Caco-2 (cell line): ENCODE data around the gene MIF4GD. TPM values are rescaled to one million over a fixed set of nuclear protein-coding genes. Genes with fewer than 3 reads are reported as not detected.

Source experiments
- BruUV-seq: library from RNA; stranded (reverse); fragments of 400-500 nt; replicated peaks from 2 replicates; lab custom pipeline; 2021; lab: Mats Ljungman, UMichigan
- CTCF ChIA-PET: fragments of 300-600 bp; sonication (Branson Sonifier 250); formaldehyde crosslinking; loops from one replicate; lab custom pipeline; 2022; ENCODE audit warnings: antibody characterized with exemption; lab: Charles Lee
- POLR2A ChIA-PET: fragments of 300-600 bp; sonication (Branson Sonifier 250); formaldehyde crosslinking; loops from one replicate; lab custom pipeline; 2022; ENCODE audit warnings: antibody characterized with exemption; lab: Charles Lee
- DNase-seq, 2 experiments: peaks; one replicate each; pipeline versions ENCODE4 v3.0.0 to v3.0.0-alpha.2; 2020 to 2022
- H3K27me3 ChIP-seq: replicated peaks from 2 replicates; pipeline ENCODE4 v1.6.0; 2011; ENCODE audit warnings: low read length; ENCODE audit not compliant: control insufficient read depth, insufficient read depth
- H3K36me3 ChIP-seq: 2 replicates; pipeline ENCODE4 v1.5.1; 2011; ENCODE audit warnings: low read length; ENCODE audit not compliant: control insufficient read depth, insufficient read depth
- H3K4me1 ChIP-seq: fragments of 250-450 bp; sonication (Bioruptor Pico); 2 replicates; pipeline ENCODE4 v1.5.1; 2020; ENCODE audit warnings: mild to moderate bottlenecking
- H3K4me3 ChIP-seq: 2 replicates; pipeline ENCODE4 v1.5.1; 2011; ENCODE audit warnings: low read depth, mild to moderate bottlenecking, control low read depth, low read length
- H3K9me3 ChIP-seq: fragments of 250-450 bp; sonication (Bioruptor Pico); 2 replicates; pipeline ENCODE4 v1.5.1; 2020; ENCODE audit warnings: mild to moderate bottlenecking, moderate library complexity
- H3K27ac Mint-ChIP-seq: one replicate; pipeline ENCODE4 v1.8.0; 2022; ENCODE audit warnings: mixed read lengths; ENCODE audit not compliant: unreplicated experiment
- H3K27me3 Mint-ChIP-seq: one replicate; pipeline ENCODE4 v1.8.0; 2022; ENCODE audit warnings: mixed read lengths; ENCODE audit not compliant: insufficient read depth, unreplicated experiment
- H3K36me3 Mint-ChIP-seq: one replicate; pipeline ENCODE4 v1.8.0; 2022; ENCODE audit warnings: mild to moderate bottlenecking, mixed read lengths; ENCODE audit not compliant: insufficient read depth, unreplicated experiment
- H3K4me1 Mint-ChIP-seq: one replicate; pipeline ENCODE4 v1.8.0; 2022; ENCODE audit warnings: low read depth, mixed read lengths; ENCODE audit not compliant: unreplicated experiment
- H3K4me3 Mint-ChIP-seq: one replicate; pipeline ENCODE4 v1.8.0; 2022; ENCODE audit warnings: mild to moderate bottlenecking, moderate library complexity, mixed read lengths; ENCODE audit not compliant: unreplicated experiment
- H3K9me3 Mint-ChIP-seq: one replicate; pipeline ENCODE4 v1.8.0; 2022; ENCODE audit warnings: mixed read lengths; ENCODE audit not compliant: unreplicated experiment
- CTCF ChIP-seq, 2 experiments: fragments of 200-600 bp in 1 of 2; IDR thresholded peaks; 1 replicate in 1 of 2; 2 replicates in 1 of 2; pipeline versions ENCODE4 v1.5.1 to v1.8.0; 2011 to 2022; ENCODE audit warnings: antibody characterized with exemption in 1 of 2, control low read depth in 1 of 2, inconsistent platforms in 1 of 2, low read depth in 1 of 2, low read length in 1 of 2, mild to moderate bottlenecking in 1 of 2, moderate library complexity in 1 of 2; ENCODE audit not compliant: insufficient read depth in 1 of 2, severe bottlenecking in 1 of 2, unreplicated experiment in 1 of 2
- intact Hi-C: fragments of 100-400 bp; cut with micrococcal nuclease; formaldehyde crosslinking; loops from one replicate; pipeline ENCODE4 v1.10.0; 2022; ENCODE audit not compliant: unreplicated experiment
- total RNA-seq: library from RNA; stranded (reverse); gene quantifications from 2 replicates; pipeline ENCODE4 v1.2.3, GENCODE V29; 2022

The MIF4GD gene
- total RNA-seq, 1 experiment from 2014 or later = 27.3 TPM

- TF ChIP-seq CTCF (IDR thresholded peaks at IDR 0.05; ENCODE audit: insufficient read depth in 1 of 2, low read depth in 1 of 2, low read length in 1 of 2, severe bottlenecking in 1 of 2, unreplicated experiment in 1 of 2) = no peak
- Mint-ChIP-seq H3K4me3 (peak overlapping the region; percentile 45), H3K27ac (peak overlapping the region; percentile 96), H3K36me3 (peaks cover 30% of the 10 kb centered on the region), H3K9me3 (no peaks in the 10 kb centered on the region), H3K4me1 (peaks cover 34% of the 10 kb centered on the region), H3K27me3 (no peaks in the 10 kb centered on the region)
- CTCF ChIA-PET = interaction anchor here (0.7 to 0.8 kb wide), 2 partner anchors 103 to 188 kb away, joined by 3 read pairs; no protein-coding TSS in a partner anchor
- Histone ChIP-seq H3K27me3 (no peaks in the 10 kb centered on the region; the same call in 1 of the 2 replicates), H3K4me3 (no peak overlapping the region), H3K9me3 (no peaks in the 10 kb centered on the region), H3K36me3 (no peaks in the 10 kb centered on the region), H3K4me1 (peaks cover 25% of the 10 kb centered on the region)
- DNase-seq = peak; percentile 73 to 87
- POLR2A ChIA-PET = interaction anchor here (0.6 to 1.5 kb wide), 5 partner anchors 20 to 99 kb away, joined by 3 to 8 read pairs (median 6); partner anchors contain the start of genes GRB2 and SLC25A19
- intact Hi-C loops = loop anchor here (2.0 kb wide), 1 partner anchor 20 kb away; the partner anchor contains the start of gene SLC25A19
- no TSS peak for BruUV-seq
Measured at GRCh38 chr17:75308732-75309629, 38.0 kb upstream of the MIF4GD start.

- ChIA-PET POLR2A (interaction anchor here (0.6 to 1.5 kb wide), 3 partner anchors 19 to 100 kb away, joined by 6 to 8 read pairs (median 7); partner anchors contain the start of gene SLC25A19), CTCF (no interaction called here)
- intact Hi-C loops = loop anchor here (2.0 kb wide), 1 partner anchor 19 kb away; the partner anchor contains the start of gene SLC25A19
- Mint-ChIP-seq H3K27me3 (no peaks in the 10 kb centered on the region), H3K4me3 (peak overlapping the region; percentile 20), H3K27ac (peak overlapping the region; percentile 96), H3K4me1 (peaks cover 28% of the 10 kb centered on the region), H3K9me3 (no peaks in the 10 kb centered on the region), H3K36me3 (peaks cover 21% of the 10 kb centered on the region)
- no peak for TF ChIP-seq CTCF (IDR thresholded peaks at IDR 0.05; ENCODE audit: insufficient read depth in 1 of 2, low read depth in 1 of 2, low read length in 1 of 2, severe bottlenecking in 1 of 2, unreplicated experiment in 1 of 2)
- no peaks in the 10 kb centered on the region for H3K27me3 ChIP-seq
- no peaks in the 10 kb centered on the region for H3K9me3 ChIP-seq
- DNase-seq = no peak
- H3K4me3 ChIP-seq = no peak overlapping the region
- H3K36me3 ChIP-seq = no peaks in the 10 kb centered on the region
- peaks cover 25% of the 10 kb centered on the region for H3K4me1 ChIP-seq
- no TSS peak for BruUV-seq
Measured at GRCh38 chr17:75307957-75308731, 37.1 kb upstream of the MIF4GD start.
